Measurements from ENCODE around the gene MYO1E. TPM values are rescaled to one million over a fixed set of nuclear protein-coding genes. Genes with fewer than 3 reads are reported as not detected.

Gene MYO1E
- total RNA-seq, 1 experiment from 2014 or later: 83.6 TPM

GRCh38 chr15:59369597-59369996 lies 3.1 kb downstream of the MYO1E start:
- Mint-ChIP-seq H3K36me3 (no peaks in the 10 kb centered on the region), H3K27ac (no peak overlapping the region), H3K27me3 (ENCODE audit: low read depth) (peaks cover 26% of the 10 kb centered on the region), H3K9me3 (0 out of 2 replicates have a peak, but pooled peaks cover 3% of the 10 kb centered on the region), H3K4me3 (no peak overlapping the region), H3K4me1 (peaks cover 34% of the 10 kb centered on the region)
- DNase-seq (ENCODE audit: low spot score): no peak
- no peak for TF ChIP-seq ZNF423 (CRISPR knock-in tag; IDR thresholded peaks at IDR 0.05)
- no peak for TF ChIP-seq SMAD4 (CRISPR knock-in tag; IDR thresholded peaks at IDR 0.05)
- TF ChIP-seq, protein P1, sequence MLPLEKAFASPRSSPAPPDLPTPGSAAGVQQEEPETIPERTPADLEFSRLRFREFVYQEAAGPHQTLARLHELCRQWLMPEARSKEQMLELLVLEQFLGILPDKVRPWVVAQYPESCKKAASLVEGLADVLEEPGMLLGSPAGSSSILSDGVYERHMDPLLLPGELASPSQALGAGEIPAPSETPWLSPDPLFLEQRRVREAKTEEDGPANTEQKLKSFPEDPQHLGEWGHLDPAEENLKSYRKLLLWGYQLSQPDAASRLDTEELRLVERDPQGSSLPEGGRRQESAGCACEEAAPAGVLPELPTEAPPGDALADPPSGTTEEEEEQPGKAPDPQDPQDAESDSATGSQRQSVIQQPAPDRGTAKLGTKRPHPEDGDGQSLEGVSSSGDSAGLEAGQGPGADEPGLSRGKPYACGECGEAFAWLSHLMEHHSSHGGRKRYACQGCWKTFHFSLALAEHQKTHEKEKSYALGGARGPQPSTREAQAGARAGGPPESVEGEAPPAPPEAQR (CRISPR knock-in tag; IDR thresholded peaks at IDR 0.05): no peak
- TF ChIP-seq GTF2I (CRISPR knock-in tag; conservative IDR thresholded peaks at IDR 0.05): no peak
- TF ChIP-seq SMAD3 (CRISPR knock-in tag; IDR thresholded peaks at IDR 0.05; ENCODE audit: borderline replicate concordance): no peak
- TF ChIP-seq GRHL2 (CRISPR knock-in tag; IDR thresholded peaks at IDR 0.05; ENCODE audit: insufficient replicate concordance, severe bottlenecking): no peak
- no peak for TF ChIP-seq OVOL2 (CRISPR knock-in tag; IDR thresholded peaks at IDR 0.05; ENCODE audit: borderline replicate concordance)
- no peak for ATAC-seq
- CTCF ChIA-PET: no interaction called here
- POLR2A ChIA-PET: no interaction called here

DNA sequence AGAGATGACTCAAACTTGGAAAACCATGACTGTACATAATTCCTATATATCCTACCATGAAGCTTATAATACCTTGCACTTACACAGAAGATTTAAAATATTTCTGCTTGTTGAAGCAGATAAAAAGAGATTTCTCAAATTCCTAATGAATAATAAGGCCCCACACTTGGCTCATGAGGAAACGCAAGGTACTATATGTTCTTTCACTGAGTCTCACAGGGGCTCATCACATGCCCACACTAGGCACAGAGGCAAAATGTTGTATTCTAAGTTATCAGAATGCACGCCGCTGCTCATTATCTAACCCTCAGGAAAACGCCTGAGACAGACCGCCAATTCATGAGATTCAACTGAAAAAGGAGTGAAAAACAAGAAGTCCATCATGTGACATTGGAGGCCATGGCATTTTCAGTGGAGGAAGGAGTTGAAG lies 5.6 kb downstream of the MYO1E start:
- TF ChIP-seq ZNF396 (CRISPR knock-in tag; IDR thresholded peaks at IDR 0.05; ENCODE audit: borderline replicate concordance) (no peak), IRF2 (CRISPR knock-in tag; IDR thresholded peaks at IDR 0.05; ENCODE audit: borderline replicate concordance, low read depth) (no peak), OVOL2 (CRISPR knock-in tag; IDR thresholded peaks at IDR 0.05; ENCODE audit: borderline replicate concordance) (no peak)
- TF ChIP-seq, protein P2, sequence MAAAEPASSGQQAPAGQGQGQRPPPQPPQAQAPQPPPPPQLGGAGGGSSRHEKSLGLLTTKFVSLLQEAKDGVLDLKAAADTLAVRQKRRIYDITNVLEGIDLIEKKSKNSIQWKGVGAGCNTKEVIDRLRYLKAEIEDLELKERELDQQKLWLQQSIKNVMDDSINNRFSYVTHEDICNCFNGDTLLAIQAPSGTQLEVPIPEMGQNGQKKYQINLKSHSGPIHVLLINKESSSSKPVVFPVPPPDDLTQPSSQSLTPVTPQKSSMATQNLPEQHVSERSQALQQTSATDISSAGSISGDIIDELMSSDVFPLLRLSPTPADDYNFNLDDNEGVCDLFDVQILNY (CRISPR knock-in tag; IDR thresholded peaks at IDR 0.05): no peak
- Mint-ChIP-seq H3K9me3 (0 out of 2 replicates have a peak, but pooled peaks cover 3% of the 10 kb centered on the region), H3K4me1 (peaks cover 28% of the 10 kb centered on the region), H3K36me3 (no peaks in the 10 kb centered on the region), H3K4me3 (no peak overlapping the region), H3K27me3 (ENCODE audit: low read depth) (peaks cover 16% of the 10 kb centered on the region), H3K27ac (peak overlapping the region; percentile 48; the same call in 1 of the 2 replicates)
- DNase-seq (ENCODE audit: low spot score) (no peak), ATAC-seq (no peak)
- POLR2A ChIA-PET: no interaction called here
- CTCF ChIA-PET: interaction anchor here (1.3 kb wide), 1 partner anchor 119 kb away, joined by 6 read pairs; no protein-coding TSS in a partner anchor

DNA sequence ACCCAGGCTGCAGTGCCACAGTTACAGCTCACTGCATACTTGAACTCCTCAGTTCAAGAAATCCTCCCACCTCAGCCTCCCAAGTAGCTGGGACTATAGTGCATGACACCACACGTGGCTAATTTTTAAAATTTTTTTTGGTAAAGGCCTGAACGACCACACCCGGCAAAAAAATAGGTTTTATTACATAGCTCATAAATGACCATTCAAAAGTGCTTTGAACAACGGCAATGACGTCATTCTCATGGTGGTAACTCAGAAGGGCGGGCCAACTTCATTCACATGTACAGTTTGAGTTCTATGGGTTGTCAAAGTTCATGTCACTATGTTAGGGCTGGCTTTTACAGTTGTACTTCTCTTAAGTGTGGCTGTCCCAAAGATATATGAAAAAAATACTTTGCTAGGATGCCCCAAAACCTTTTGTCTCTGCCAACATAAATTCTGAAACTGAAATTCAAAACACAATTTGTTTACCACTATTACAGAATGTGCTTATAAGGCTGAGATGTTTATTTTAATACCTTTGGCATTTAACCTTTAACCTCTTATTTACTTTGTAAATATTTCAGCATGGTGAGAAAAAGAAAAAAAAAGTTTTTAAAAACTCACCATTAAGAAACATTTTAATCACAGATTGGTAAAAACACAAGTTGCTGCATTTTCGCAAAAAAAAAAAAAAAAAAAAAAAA lies 6.2 kb downstream of the MYO1E start:
- H3K9me3 Mint-ChIP-seq: 0 out of 2 replicates have a peak, but pooled peaks cover 3% of the 10 kb centered on the region

DNA sequence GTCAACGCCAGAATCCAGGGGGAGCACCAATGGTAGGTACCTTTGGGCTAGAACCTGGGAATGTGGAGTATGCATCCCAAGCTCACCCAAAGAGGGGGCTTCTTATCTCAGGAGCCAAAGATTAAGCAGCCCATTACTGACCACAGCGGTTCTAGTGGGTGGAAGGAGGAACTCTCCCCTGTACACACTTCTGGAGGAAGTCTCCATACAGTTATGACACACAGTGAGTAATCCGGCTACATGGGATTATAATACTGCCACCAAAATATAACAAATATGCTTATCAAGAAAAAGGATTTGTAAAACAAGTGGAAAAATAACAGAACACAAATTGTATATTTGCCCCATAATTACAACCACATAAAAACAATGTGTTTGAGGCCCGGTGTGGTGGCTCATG lies 8.4 kb downstream of the MYO1E start:
- H3K4me3 Mint-ChIP-seq: no peak overlapping the region
- no peak overlapping the region for H3K27ac Mint-ChIP-seq
- no peaks in the 10 kb centered on the region; the same call in 1 of the 2 replicates for H3K27me3 Mint-ChIP-seq (ENCODE audit: low read depth)
- no peak for DNase-seq (ENCODE audit: low spot score)
- H3K4me1 Mint-ChIP-seq: peaks cover 21% of the 10 kb centered on the region
- H3K36me3 Mint-ChIP-seq: no peaks in the 10 kb centered on the region
- ChIA-PET POLR2A (no interaction called here), CTCF (interaction anchor here (1.0 kb wide), 1 partner anchor 117 kb away, joined by 3 read pairs; no protein-coding TSS in a partner anchor)
- 0 out of 2 replicates have a peak, but pooled peaks cover 3% of the 10 kb centered on the region for H3K9me3 Mint-ChIP-seq
- no peak for ATAC-seq
- no peak for TF ChIP-seq E2F4 (CRISPR knock-in tag; IDR thresholded peaks at IDR 0.05; ENCODE audit: borderline replicate concordance, low read depth)
- no peak for TF ChIP-seq ATF6 (CRISPR knock-in tag; IDR thresholded peaks at IDR 0.05)
- TF ChIP-seq NFATC4 (CRISPR knock-in tag; IDR thresholded peaks at IDR 0.05): no peak
- TF ChIP-seq, protein P3, sequence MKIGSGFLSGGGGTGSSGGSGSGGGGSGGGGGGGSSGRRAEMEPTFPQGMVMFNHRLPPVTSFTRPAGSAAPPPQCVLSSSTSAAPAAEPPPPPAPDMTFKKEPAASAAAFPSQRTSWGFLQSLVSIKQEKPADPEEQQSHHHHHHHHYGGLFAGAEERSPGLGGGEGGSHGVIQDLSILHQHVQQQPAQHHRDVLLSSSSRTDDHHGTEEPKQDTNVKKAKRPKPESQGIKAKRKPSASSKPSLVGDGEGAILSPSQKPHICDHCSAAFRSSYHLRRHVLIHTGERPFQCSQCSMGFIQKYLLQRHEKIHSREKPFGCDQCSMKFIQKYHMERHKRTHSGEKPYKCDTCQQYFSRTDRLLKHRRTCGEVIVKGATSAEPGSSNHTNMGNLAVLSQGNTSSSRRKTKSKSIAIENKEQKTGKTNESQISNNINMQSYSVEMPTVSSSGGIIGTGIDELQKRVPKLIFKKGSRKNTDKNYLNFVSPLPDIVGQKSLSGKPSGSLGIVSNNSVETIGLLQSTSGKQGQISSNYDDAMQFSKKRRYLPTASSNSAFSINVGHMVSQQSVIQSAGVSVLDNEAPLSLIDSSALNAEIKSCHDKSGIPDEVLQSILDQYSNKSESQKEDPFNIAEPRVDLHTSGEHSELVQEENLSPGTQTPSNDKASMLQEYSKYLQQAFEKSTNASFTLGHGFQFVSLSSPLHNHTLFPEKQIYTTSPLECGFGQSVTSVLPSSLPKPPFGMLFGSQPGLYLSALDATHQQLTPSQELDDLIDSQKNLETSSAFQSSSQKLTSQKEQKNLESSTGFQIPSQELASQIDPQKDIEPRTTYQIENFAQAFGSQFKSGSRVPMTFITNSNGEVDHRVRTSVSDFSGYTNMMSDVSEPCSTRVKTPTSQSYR (CRISPR knock-in tag; IDR thresholded peaks at IDR 0.05): no peak
- no peak for TF ChIP-seq SP1 (CRISPR knock-in tag; conservative IDR thresholded peaks at IDR 0.05)
- no peak for TF ChIP-seq AR (CRISPR knock-in tag; IDR thresholded peaks at IDR 0.05)

More for the DNA sequence above, 6.2 kb downstream of the MYO1E start:
- no peak for TF ChIP-seq CREB1 (CRISPR knock-in tag; IDR thresholded peaks at IDR 0.05)
- H3K4me1 Mint-ChIP-seq: peaks cover 28% of the 10 kb centered on the region
- no peak overlapping the region for H3K4me3 Mint-ChIP-seq
- DNase-seq (ENCODE audit: low spot score): no peak
- ATAC-seq: no peak
- no peak overlapping the region for H3K27ac Mint-ChIP-seq
- peaks cover 15% of the 10 kb centered on the region for H3K27me3 Mint-ChIP-seq (ENCODE audit: low read depth)
- POLR2A ChIA-PET: interaction anchor here (0.6 kb wide), 2 partner anchors 138 to 196 kb away, joined by 3 to 4 read pairs; no protein-coding TSS in a partner anchor
- CTCF ChIA-PET: interaction anchor here (1.3 kb wide), 1 partner anchor 119 kb away, joined by 6 read pairs; no protein-coding TSS in a partner anchor
- no peaks in the 10 kb centered on the region for H3K36me3 Mint-ChIP-seq
